Midbrain (tissue), 1 donor: Measurements from ENCODE around the gene PTPA.

ENCODE experiments used
- DNase-seq: peaks from one replicate; lab custom pipeline; 2025; lab: John Stamatoyannopoulos, UW

Gene PTPA

GRCh38 chr9:129138144-129138462 is 26.9 kb downstream of the PTPA start:
- no peak for DNase-seq

- no peak for DNase-seq
Measured at GRCh38 chr9:129138476-129139232, 27.4 kb downstream of the PTPA start.

DNA sequence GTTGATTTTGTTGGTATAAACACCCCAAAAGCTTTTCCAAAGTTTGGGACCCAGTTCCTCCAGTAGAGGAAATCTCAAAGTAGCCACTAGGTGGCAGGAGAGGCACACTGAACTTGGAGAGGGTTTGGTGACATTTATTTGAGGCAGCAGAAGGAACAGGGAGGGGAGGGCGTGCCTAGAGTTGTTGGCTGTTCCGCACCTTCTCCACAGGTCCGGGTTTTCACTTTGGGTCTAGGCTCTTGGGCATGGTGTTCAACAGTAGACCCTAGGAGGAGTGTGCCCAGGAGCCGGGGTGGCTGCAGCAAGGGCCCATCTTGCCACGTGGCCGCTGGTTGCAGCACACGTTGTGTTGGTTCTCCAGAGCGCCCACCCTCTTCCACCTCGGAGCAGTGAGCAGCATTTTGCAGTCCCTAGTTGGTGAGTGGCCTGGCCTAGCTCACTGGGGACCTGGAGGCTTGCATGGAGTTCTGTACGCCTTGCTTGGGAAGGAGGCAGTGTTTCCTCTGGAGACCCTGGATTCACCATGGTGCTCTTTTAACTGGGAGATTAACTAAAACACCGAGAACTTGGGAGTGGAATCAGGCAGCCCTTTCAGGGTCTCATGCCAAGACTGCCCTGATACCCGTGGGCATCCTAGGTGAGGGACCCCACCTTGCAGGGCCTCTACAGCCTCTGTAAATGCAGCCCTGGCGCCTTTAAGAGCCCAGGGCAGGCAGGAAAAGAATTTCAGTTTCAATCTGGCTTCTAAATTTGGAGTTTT is 28.2 kb downstream of the PTPA start:
- peak; percentile 90 for DNase-seq

- DNase-seq = peak; percentile 92
Measured at GRCh38 chr9:129139993-129140396, 28.8 kb downstream of the PTPA start.

DNA sequence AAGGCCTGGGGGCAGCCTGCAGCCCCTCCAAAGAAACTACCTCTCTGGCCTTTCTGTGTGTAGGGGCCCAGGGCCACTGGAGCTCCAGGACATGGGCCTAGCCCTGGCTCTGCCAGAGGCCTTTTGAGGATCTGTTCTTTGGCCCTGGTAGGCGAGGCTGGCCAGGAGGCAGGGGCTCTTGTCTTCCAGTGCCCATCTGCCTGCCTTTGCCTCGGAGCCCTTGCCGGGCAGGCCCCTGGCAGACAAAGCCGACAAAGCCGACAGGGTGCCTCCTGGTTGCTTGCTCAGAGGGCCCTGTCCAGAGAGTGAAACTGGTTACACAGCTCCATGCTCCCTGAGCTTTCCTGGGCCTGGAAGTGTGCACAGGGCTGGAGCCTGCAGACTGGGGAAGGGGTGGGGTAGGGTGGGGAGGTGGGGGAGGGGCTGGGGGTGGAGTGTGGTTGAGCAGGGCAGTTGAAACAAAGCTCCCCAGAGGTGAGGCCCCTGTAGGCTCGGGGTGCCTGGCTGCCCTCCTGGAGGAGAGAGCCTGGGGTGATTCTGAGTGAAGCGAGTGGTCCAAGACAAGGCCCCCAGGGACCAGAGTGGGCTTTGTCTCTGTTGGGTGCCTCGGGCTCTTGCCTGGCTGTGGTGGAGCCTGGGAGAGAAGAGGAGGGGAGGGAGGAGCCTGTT is 29.3 kb downstream of the PTPA start:
- DNase-seq = peak; percentile 59

- peak; percentile 26 for DNase-seq
Measured at GRCh38 chr9:129141066-129142041, 30.1 kb downstream of the PTPA start.

DNA sequence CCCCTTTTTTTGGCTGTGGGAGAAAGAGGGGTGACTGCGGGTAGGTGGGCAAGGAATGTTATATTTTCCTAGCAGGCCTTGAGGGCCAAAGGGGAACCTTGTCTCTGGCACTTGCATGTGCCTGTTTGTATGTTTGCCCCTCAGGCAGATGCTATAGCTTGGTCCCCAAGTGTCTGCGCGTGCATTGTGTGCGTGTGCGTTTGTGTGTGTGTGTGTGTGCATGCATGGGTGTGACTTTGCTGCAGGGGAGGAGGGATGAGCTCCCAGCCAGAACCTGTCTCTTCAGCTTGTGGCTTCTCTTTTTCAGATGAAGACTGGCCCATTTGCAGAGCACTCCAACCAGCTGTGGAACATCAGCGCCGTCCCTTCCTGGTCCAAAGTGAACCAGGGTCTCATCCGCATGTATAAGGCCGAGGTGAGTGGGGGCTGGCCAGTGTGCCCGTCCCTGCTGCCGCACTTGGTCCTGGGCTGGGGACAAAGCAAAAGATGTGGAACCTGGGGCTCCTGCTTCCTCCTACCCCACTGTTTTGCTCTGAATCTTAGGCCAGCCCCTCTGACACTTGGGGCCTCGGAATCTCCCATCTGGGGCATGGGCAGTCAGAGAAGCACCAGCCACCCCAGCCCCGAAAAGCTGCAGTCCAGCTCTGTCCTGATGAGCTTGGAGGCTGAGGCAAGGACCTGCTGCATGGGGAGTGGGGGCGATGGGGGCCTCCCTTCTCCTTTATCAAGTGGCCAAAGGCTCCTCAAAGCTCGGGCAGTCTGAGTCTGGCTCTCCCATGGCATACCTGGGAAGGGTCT is 31.1 kb downstream of the PTPA start:
- no peak for DNase-seq

DNA sequence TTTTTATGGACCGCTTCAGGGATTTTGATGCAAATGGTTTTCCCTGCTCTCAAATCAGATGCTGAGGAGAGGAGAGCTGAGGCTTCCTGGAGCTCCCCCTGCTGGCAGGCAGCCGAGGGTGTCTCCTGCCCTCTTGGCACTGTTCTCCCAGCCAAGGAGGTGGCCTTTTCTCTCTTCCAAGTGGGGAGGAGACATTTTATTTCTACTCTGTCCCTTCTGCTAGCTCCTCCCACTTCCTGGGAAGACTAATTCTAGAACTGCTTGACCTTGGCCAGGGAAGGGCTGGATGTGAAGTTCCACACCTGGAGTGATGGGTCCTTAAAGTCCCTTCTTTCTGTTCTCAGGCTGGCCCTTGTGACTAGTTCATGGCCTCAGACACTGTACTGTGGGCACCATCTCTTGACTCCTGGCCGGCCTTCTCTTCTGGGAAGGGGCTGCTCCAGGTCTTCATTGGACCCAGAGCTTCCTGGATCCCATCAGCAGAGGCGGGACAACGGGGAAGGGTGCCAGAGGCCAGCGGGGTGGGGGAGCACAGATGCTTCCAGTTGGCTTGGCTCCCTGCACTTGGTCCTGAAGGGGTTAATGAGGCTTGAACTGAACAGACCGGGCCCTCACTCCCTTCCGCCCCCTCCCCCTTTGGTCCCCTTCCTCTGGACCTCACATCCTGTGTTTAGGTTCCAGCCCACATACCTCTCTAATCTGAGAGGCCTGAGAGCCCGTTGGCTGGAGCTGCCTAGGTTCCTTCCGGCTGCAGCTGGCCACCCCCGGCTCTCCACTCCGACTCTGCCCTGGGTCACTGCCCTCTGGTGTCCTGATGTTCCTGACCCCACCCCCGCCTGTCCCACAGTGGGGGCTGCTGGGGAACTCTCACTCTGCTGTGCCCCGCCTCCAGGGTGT is 32.1 kb downstream of the PTPA start:
- DNase-seq = peak; percentile 84

- DNase-seq = no peak
Measured at GRCh38 chr9:129145316-129145715, 34.1 kb downstream of the PTPA start.

DNA sequence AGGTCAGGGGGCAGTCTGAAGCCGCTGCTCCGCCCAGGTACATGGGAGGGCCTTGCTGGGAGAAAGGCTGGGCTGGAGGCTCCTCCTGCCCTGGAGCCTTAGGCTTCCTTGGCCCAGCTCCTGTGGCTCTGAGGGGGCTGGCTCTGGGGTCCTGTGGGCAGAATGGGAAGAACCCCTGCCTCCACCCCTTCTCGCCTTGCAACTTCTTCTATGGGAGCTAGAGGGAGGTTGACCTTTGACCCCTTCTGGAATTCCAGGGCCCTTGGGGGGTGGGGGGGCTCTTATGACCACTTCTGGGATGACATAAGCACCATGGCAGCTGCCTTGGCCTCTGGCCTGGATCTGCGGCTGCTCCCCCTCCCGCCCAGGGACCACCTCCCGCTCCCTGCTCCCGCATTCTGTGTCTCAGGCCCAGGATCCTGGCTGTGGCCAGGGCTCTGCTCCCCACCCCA is 34.7 kb downstream of the PTPA start:
- DNase-seq = no peak

- DNase-seq = peak; percentile 40
Measured at GRCh38 chr9:129146441-129146941, 35.3 kb downstream of the PTPA start.

- DNase-seq = no peak
Measured at GRCh38 chr9:129148463-129149204, 37.4 kb downstream of the PTPA start.

- DNase-seq = no peak
Measured at GRCh38 chr9:129149442-129149841, 38.2 kb downstream of the PTPA start.

GRCh38 chr9:129150122-129150521 is 38.9 kb downstream of the PTPA start:
- no peak for DNase-seq

DNA sequence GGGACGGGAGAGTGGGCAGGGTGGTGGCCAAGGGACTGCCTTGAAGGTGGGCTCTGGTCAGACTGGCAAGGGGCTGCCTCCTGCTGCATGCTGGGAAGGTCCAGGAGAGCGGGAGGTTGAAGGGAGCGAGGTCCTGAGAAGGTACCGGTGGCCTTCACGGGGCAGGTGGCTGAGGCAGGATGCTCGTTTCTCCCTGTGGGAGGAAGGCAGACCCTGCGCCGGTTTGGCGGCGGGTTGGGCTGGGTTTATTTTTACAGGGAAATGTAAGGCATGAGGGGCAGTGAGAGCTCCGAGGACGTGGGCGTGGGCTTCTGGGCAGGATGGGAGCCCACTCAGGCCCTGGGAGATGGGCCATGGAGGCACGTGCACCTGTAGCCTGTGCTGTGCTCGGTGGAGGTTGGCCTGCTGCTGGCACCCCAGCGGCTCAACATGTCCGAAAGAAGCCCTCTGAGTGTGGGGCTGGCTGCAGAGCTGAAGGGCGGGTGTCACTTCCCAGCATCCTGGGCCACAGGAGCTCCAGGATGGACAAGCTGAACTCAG is 39.5 kb downstream of the PTPA start:
- no peak for DNase-seq

DNA sequence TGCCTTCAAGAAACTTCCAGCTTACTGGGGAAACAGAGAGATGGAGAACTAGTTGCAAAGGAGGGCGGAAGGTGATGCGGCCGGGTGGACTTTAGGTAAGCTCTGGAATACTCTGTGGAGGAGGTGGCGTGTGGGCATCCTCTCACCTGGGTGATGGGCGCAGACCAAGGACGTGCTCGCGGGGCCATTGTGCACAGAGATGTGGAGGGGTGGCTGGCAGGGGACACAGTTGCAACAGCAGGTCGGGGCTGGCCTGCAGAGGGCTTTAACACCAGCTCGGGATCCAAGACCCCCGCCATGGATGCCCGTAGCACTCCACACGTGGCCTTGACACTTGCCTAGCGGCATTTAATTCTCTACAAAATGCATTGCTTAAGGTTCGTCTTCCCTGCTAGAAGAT is 40.3 kb downstream of the PTPA start:
- no peak for DNase-seq

DNA sequence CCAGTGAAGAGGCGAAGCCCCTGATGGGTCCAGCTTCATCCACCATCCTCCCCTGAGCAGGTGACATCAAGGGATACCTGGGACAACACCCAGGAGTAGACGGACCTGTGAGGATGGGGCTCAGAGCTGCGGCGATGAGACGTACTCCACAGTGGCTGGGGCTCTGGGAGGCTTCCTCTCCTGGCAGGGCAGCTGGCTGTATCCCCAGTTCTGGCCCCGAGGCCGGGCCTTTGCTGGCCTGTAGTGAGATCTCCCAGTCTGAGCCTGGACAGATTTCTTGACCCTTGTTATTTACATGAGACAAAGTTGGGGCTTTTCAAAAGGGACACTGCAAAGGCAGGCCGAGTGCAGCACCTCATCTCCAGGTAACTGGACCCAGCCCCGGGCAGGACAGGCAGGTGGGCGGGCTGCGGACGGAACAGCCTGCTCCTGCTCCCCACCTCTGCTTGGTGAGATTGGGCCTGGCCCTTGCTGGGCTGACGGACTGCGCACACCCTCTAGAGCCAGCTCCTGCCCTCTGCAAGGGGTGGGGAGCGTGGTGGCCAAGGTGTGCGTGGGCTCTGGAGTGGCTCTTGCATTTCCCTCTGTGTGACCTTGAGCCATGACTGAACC is 43.8 kb downstream of the PTPA start:
- no peak for DNase-seq

- no peak for DNase-seq
Measured at GRCh38 chr9:129156163-129156562, 44.9 kb downstream of the PTPA start.
